ENCODE measurements around the gene SFMBT2. TPM values are rescaled to one million over a fixed set of nuclear protein-coding genes. Genes with fewer than 3 reads are reported as not detected.

Gene SFMBT2
- total RNA-seq, 1 experiment from 2014 or later: not detected

DNA sequence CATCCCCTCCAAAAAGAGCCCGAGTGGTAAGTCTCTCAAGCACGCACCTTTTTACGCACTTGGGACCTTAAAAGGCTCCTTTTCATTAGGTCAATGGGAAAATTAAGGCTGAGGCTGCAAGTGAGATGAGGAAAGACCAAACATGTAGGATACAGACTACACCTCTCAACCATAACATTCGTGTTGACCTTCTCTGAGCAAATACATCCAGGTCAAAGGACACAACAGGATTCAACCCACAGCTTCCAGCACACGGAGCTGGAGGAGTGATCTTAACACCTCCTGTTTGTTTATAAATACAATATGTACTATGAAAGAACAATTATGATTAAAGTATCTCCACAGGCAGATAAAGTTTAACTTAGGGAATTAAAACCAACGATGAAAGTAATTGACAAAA, 9.7 kb downstream of the SFMBT2 start:
- TF ChIP-seq, protein P1, sequence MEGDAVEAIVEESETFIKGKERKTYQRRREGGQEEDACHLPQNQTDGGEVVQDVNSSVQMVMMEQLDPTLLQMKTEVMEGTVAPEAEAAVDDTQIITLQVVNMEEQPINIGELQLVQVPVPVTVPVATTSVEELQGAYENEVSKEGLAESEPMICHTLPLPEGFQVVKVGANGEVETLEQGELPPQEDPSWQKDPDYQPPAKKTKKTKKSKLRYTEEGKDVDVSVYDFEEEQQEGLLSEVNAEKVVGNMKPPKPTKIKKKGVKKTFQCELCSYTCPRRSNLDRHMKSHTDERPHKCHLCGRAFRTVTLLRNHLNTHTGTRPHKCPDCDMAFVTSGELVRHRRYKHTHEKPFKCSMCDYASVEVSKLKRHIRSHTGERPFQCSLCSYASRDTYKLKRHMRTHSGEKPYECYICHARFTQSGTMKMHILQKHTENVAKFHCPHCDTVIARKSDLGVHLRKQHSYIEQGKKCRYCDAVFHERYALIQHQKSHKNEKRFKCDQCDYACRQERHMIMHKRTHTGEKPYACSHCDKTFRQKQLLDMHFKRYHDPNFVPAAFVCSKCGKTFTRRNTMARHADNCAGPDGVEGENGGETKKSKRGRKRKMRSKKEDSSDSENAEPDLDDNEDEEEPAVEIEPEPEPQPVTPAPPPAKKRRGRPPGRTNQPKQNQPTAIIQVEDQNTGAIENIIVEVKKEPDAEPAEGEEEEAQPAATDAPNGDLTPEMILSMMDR (IDR thresholded peaks at IDR 0.05; ENCODE audit: insufficient read depth in 1 of 2, low read depth in 1 of 2, low read length in 1 of 2, severe bottlenecking in 1 of 2, unreplicated experiment in 1 of 2): no peak
- Mint-ChIP-seq H3K27ac (ENCODE audit: unreplicated experiment) (no peak overlapping the region), H3K4me3 (ENCODE audit: unreplicated experiment) (no peak overlapping the region), H3K4me1 (ENCODE audit: low read depth, unreplicated experiment) (no peaks in the 10 kb centered on the region), H3K36me3 (ENCODE audit: insufficient read depth, unreplicated experiment) (no peaks in the 10 kb centered on the region), H3K9me3 (ENCODE audit: unreplicated experiment) (no peaks in the 10 kb centered on the region), H3K27me3 (ENCODE audit: insufficient read depth, unreplicated experiment) (peaks cover 13% of the 10 kb centered on the region)
- H3K36me3 ChIP-seq (ENCODE audit: control insufficient read depth, insufficient read depth, low read length): no peaks in the 10 kb centered on the region
- H3K9me3 ChIP-seq: peaks cover 4% of the 10 kb centered on the region; the same call in 1 of the 2 replicates
- H3K27me3 ChIP-seq (replicated peaks; ENCODE audit: control insufficient read depth, insufficient read depth, low read length): no peaks in the 10 kb centered on the region
- H3K4me1 ChIP-seq: no peaks in the 10 kb centered on the region
- no peak for DNase-seq
- no peak overlapping the region for H3K4me3 ChIP-seq (ENCODE audit: low read depth, low read length)
- intact Hi-C loops (cut with micrococcal nuclease; ENCODE audit: unreplicated experiment): no loop called here
- POLR2A ChIA-PET: no interaction called here
- BruUV-seq (replicated peaks): no TSS peak
- CTCF ChIA-PET: no interaction called here

DNA sequence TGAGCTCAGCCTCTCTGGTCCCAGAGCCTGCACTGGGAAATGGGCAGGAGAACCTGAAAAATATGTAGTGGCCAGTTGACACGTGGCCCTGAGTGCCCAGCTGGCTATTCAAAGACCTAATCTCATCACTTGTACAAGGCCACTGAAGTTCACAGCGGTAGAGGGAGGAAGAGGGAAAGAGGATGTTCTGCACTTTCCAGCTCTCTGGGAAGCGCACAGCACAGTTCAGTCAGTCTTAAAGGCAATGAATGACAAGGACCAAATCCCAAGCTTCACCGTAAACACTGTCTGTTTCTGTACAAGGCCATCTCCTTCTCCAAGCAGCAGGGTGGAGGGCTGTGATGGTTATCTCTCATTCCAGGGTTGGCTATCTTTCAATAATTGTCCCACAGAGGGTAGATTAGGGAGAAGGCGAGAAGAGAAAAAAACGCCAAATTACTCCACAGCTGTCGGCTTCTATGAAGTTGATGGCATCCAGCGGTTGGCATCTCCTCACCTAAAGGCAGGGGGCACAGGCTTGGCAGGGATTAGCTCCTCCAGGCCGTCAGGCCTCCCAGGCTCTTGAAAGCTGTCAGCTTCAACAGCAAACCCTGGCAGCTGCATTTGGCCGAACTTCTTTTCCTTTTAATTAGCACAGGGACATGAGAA, 10.6 kb downstream of the SFMBT2 start:
- no peak for DNase-seq
- Mint-ChIP-seq H3K27me3 (ENCODE audit: insufficient read depth, unreplicated experiment) (peaks cover 13% of the 10 kb centered on the region), H3K27ac (ENCODE audit: unreplicated experiment) (no peak overlapping the region), H3K4me3 (ENCODE audit: unreplicated experiment) (no peak overlapping the region), H3K36me3 (ENCODE audit: insufficient read depth, unreplicated experiment) (no peaks in the 10 kb centered on the region), H3K4me1 (ENCODE audit: low read depth, unreplicated experiment) (no peaks in the 10 kb centered on the region), H3K9me3 (ENCODE audit: unreplicated experiment) (no peaks in the 10 kb centered on the region)
- H3K4me3 ChIP-seq (ENCODE audit: low read depth, low read length): no peak overlapping the region
- POLR2A ChIA-PET: no interaction called here
- H3K27me3 ChIP-seq (replicated peaks; ENCODE audit: control insufficient read depth, insufficient read depth, low read length): no peaks in the 10 kb centered on the region
- TF ChIP-seq, protein P1 (IDR thresholded peaks at IDR 0.05; ENCODE audit: insufficient read depth in 1 of 2, low read depth in 1 of 2, low read length in 1 of 2, severe bottlenecking in 1 of 2, unreplicated experiment in 1 of 2): no peak
- no peaks in the 10 kb centered on the region for H3K4me1 ChIP-seq
- H3K9me3 ChIP-seq: peaks cover 4% of the 10 kb centered on the region; the same call in 1 of the 2 replicates
- CTCF ChIA-PET: no interaction called here
- no peaks in the 10 kb centered on the region for H3K36me3 ChIP-seq (ENCODE audit: control insufficient read depth, insufficient read depth, low read length)
- no TSS peak for BruUV-seq (replicated peaks)
- intact Hi-C loops (cut with micrococcal nuclease; ENCODE audit: unreplicated experiment): no loop called here

DNA sequence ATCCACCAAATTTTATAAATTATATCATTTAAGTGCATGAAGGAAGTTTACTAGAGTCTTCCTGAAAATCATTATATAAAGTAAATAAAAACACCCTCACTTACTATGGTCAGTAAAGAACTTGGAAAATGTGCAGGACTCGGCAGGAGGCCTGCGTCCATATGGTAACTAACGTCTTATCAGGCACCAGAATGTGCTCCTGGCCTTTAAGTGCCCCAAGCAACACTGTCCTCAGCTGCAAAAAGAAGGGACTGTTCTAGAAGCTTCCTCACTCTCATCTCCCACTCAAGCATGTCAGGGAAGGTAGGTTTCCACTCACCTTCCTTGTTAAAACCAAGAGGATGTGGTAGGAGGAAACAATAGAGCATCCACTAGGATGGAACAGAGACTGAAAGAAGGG, 11.3 kb downstream of the SFMBT2 start:
- POLR2A ChIA-PET: no interaction called here
- TF ChIP-seq, protein P1 (IDR thresholded peaks at IDR 0.05; ENCODE audit: insufficient read depth in 1 of 2, low read depth in 1 of 2, low read length in 1 of 2, severe bottlenecking in 1 of 2, unreplicated experiment in 1 of 2): no peak
- BruUV-seq (replicated peaks): no TSS peak
- peaks cover 13% of the 10 kb centered on the region for H3K27me3 Mint-ChIP-seq (ENCODE audit: insufficient read depth, unreplicated experiment)
- CTCF ChIA-PET: no interaction called here
- Histone ChIP-seq H3K9me3 (peaks cover 4% of the 10 kb centered on the region; the same call in 1 of the 2 replicates), H3K4me3 (ENCODE audit: low read depth, low read length) (no peak overlapping the region), H3K27me3 (replicated peaks; ENCODE audit: control insufficient read depth, insufficient read depth, low read length) (no peaks in the 10 kb centered on the region), H3K36me3 (ENCODE audit: control insufficient read depth, insufficient read depth, low read length) (no peaks in the 10 kb centered on the region), H3K4me1 (no peaks in the 10 kb centered on the region)
- intact Hi-C loops (cut with micrococcal nuclease; ENCODE audit: unreplicated experiment): no loop called here
- no peak overlapping the region for H3K4me3 Mint-ChIP-seq (ENCODE audit: unreplicated experiment)
- no peaks in the 10 kb centered on the region for H3K9me3 Mint-ChIP-seq (ENCODE audit: unreplicated experiment)
- H3K4me1 Mint-ChIP-seq (ENCODE audit: low read depth, unreplicated experiment): no peaks in the 10 kb centered on the region
- no peaks in the 10 kb centered on the region for H3K36me3 Mint-ChIP-seq (ENCODE audit: insufficient read depth, unreplicated experiment)
- no peak for DNase-seq
- no peak overlapping the region for H3K27ac Mint-ChIP-seq (ENCODE audit: unreplicated experiment)

Data from Caco-2 (cell line).